GM12864 (cell line): ENCODE results near the gene IL34.

Experiments
- DNase-seq: peaks from one replicate; pipeline ENCODE4 v3.0.0-alpha.2; 2011; ENCODE audit warnings: low read depth
- H3K4me3 ChIP-seq: 2 replicates; pipeline ENCODE4 v1.5.1; 2011; ENCODE audit warnings: mild to moderate bottlenecking, low read depth, low read length, control low read depth
- TF ChIP-seq, protein P1 (sequence below): IDR thresholded peaks from 2 replicates; pipeline ENCODE4 v1.5.1; 2011; ENCODE audit warnings: low read depth, mild to moderate bottlenecking, moderate library complexity, low read length, control low read depth, inconsistent platforms; ENCODE audit errors: missing control alignments

Gene IL34

DNA sequence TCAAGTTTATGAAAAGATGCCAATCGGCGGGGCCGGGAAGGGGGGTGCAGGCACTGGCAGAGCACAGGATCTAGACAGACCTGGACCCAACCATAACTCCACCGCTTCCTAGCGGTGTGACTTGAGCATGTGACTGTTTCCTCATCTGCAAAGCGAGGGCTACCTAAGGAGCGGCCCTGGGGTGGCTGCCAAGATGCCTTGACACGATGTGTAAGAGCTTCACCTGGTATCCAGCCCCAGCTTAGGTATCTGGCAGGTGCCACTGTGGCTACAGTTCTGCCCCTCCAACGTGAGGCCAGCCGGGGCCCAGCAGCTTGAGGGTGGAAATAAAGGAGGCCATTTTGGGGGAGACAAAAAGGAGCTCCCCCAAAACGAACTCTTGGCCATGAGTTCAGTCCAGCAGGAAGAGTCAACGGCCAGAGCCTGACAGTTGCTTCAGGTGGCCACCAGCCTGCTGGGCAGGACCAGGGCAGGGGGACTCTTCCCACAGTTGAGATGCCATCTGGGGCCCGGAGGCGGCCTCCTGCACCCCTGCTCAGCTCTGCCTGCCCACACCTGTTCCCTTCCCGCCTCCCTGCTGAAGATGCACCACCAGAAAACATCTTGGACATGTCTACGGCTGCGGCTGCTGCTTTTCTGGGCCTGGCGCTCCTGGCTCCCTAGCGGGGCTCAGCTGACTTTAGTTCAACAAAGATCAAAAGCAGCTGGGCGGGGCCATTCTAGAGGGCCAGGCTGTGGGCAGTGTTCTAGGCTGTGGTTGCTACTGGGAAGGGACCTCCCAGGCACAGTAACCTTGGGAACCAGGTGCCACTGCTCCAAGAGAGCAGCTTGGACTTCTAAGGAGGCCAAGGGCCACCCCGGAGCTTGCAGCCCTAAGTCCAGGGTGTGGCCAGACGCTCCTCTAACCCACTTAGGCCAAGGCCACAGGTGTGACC lies 42.9 kb downstream of the IL34 start:
- H3K4me3 ChIP-seq = no peak overlapping the region
- TF ChIP-seq, protein P1, sequence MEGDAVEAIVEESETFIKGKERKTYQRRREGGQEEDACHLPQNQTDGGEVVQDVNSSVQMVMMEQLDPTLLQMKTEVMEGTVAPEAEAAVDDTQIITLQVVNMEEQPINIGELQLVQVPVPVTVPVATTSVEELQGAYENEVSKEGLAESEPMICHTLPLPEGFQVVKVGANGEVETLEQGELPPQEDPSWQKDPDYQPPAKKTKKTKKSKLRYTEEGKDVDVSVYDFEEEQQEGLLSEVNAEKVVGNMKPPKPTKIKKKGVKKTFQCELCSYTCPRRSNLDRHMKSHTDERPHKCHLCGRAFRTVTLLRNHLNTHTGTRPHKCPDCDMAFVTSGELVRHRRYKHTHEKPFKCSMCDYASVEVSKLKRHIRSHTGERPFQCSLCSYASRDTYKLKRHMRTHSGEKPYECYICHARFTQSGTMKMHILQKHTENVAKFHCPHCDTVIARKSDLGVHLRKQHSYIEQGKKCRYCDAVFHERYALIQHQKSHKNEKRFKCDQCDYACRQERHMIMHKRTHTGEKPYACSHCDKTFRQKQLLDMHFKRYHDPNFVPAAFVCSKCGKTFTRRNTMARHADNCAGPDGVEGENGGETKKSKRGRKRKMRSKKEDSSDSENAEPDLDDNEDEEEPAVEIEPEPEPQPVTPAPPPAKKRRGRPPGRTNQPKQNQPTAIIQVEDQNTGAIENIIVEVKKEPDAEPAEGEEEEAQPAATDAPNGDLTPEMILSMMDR = no peak
- no peak for DNase-seq

DNA sequence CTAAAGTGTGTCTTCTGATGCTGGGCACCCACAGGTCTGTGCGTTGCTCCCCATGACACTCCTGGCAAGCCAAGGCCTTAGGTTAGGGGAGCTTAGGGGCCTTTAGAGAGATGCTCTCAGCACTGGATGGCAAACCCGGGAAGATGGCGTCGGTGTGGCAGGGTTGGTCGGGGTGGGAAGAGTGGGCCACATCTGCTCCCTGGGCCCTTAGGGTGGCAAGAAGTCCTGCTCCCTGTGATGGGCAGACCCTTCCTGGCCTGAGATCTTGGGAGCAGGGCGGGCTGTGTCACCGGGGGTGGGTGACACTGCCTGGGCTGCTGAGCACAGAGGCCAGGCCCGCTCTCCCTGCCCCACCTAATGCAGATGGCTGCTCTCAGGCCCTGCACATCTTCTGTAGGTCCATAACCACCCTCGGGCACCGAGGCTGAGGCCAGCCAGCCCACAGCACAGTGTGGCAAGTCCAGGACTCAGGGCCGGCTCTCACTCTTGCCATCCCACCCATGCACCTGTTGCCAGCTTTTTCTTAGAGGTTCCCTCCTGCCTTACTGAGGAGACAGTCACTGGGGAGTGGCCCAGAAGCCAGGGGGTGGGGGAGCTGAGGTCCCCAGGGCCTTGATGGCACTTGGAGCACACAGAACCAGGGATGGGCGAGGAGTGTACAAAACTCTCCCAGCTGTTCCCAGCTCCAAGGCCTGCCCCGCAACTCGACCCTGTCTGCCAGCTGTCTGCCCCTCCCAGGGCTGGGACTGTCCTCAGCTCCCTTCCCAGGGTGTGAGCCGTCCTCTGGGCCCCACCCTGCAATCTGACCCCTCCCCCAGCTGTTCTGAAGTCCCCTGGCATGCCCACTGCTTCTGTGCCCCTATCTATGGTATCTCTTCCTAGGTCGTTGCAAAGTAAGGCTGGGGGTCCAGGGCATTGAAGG lies 43.9 kb downstream of the IL34 start:
- H3K4me3 ChIP-seq = no peak overlapping the region
- no peak for DNase-seq
- TF ChIP-seq, protein P1 = no peak

DNA sequence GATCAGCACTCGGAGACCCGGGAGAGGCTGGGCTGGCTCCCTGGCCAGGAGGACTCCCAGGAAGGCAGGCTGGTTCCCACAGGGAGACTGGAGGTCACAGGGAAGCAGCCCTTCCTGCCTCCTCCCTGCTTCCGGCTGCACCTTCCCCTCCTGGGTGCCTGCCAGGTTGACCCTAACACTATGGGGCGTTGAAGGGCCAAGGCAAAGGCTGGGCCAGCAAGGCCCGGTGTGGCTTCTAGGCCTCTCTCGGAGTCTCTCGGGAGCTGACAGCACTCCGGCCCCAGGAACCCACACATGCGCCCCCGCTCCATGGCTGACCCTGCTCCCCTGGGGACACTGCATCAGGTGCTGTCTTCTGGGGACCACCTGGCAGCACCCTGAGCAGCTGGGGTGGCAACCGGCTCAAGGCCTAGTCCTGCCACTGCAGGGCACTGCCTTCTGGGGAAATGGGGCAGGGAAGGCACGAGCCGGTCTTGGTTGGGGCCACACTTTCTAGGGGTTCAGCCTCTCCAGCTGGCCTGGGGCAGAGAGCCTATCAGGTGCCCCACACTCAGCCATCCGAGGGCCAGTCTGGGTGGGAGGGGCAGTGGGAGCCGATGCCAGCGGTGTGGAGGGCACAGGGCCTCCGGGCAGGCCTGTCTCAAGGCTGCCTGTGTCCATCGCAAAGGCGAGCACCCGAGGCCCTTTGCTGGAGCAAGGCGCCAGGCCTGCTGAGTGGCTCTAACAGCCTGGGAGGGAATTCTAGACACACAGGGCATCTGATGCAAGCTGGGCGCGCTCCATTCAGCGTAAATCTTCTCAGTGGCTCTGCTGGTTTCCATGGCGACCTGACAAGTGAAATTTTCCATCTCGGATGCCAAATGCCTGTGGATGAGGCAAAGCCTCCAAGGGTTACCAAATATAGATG lies 45.1 kb downstream of the IL34 start:
- H3K4me3 ChIP-seq = no peak overlapping the region
- TF ChIP-seq, protein P1 = no peak
- no peak for DNase-seq

DNA sequence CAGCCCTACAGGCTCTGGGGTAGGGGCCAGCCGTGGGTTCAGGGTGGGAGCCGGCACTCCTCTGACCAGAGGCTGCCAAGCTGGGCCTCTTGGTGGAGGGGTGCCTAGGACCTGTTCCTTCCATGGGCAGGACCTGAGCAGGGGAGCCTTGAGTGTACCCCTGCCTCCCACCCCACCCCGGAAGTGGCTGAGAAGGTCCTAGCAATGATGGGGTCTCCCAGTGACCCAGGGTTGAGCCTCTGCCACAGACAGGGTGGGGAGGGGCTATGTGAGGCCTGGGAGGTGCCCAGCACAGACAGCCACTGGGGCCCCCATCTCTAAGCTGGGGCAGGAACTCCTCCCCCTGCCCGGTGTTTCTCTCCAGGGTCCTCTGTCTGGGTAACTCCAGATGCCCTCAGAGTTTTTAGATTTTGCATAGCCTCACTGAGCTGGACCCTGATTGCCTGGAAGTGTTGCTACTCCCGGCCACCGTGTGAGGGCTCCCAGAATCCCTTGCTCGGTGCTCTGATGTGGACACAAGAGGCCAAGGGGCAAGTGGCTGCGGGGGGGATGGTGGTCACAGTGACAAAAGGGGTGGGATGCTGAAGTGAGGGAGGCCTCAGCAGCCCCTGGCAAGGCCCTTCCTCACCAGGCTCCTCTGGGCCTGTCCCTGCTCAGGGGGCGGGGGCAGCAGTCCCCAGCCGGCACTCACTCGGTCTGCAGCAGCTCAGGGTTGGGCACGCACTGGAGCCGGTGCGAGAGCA lies 45.9 kb downstream of the IL34 start:
- TF ChIP-seq, protein P1 = no peak
- no peak for DNase-seq
- no peak overlapping the region for H3K4me3 ChIP-seq

DNA sequence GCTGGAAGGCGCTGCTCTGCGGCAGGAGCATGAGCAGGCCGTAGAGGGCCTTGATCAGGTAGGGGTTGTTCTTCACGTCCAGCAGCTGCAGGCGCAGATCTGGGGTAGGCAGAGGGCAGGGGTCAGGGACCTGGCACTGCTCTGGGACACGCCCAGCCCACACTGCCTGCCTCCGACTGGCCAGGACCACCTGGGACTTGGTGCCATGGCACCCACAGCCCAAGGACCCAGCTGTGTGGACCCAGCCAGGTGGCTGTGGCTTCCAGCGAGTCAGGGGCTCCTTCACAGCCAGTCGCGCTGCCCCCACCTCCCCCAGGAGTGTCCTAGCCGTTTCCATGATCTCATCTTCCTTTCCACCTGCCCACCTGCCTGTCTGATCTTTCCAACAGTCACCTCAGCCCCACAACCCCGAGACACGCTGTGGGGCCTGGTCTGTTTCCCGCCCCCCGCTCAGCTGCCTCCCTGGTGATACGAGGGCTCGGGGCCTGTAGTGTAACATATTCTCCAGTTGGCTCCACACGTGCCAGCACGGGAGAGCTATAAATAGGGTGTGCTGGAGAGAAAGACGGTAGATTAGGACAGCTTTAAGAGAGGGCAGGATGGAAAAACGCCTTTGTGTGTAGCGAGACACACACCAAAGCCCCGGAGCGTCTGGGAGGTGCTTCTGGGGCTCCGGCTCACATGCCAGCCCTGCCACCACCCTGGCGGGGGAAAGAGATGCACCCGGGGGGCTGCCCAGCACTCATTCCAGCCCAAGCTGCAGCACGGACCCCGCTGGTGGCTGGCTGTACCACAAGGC lies 46.7 kb downstream of the IL34 start:
- H3K4me3 ChIP-seq = no peak overlapping the region
- TF ChIP-seq, protein P1 = no peak
- no peak for DNase-seq
